Motor neuron (in vitro differentiated cells): ENCODE results near the gene MORN1. TPM values are rescaled to one million over a fixed set of nuclear protein-coding genes. Genes with fewer than 3 reads are reported as not detected.

ENCODE experiments used
- ATAC-seq, 8 experiments: fragments of 200-7000 bp; cut with Tn5 transposase; replicated peaks in 6 of 8; 2 replicates each; pipeline ENCODE4 v1.8.0; 2021; ENCODE audit warnings: mild to moderate bottlenecking in 8 of 8, moderate library complexity in 8 of 8
- H3K27ac ChIP-seq, 2 donors: fragments of 250-450 bp; sonication (Bioruptor Pico); 2 replicates each; pipeline ENCODE4 v1.9.0; 2021; ENCODE audit warnings: antibody characterized with exemption in 2 of 2, mild to moderate bottlenecking in 2 of 2, moderate library complexity in 1 of 2
- H3K4me1 ChIP-seq, 2 donors: fragments of 250-450 bp; sonication (Bioruptor Pico); replicated peaks in 1 of 2; 2 replicates each; pipeline ENCODE4 v1.6.1; 2021; ENCODE audit warnings: antibody characterized with exemption in 2 of 2, mild to moderate bottlenecking in 2 of 2, moderate library complexity in 1 of 2
- H3K4me3 ChIP-seq, 5 donors: fragments of 250-450 bp; sonication (Bioruptor Pico); 2 replicates each; pipeline ENCODE4 v1.9.0; 2021; ENCODE audit warnings: antibody characterized with exemption in 5 of 5, mild to moderate bottlenecking in 5 of 5, moderate library complexity in 4 of 5
- WGBS, 10 experiments: fragments of 450-650 bp; shearing (Covaris generic); methylation state at CpG; one replicate each; pipeline ENCODE4 v1.0.0; 2022; 5-methylcytosine and 5-hydroxymethylcytosine counted together
- in situ Hi-C, 9 experiments: fragments of 400-800 bp; cut with MboI; loops; one replicate each; pipeline ENCODE4 v1.15.0; 2021; ENCODE audit warnings: low sequenced_read_pairs in 9 of 9, low pct_unique_long_range_greater_than_20kb in 2 of 9; ENCODE audit not compliant: unreplicated experiment in 9 of 9
- total RNA-seq, 8 experiments: library from RNA; unstranded; fragments of 300-600 nt; gene quantifications; 2 replicates each; pipeline versions ENCODE4 v1.2.3 to v1.2.4, GENCODE V29; 2022

Gene MORN1
- total RNA-seq, 8 experiments from 2014 or later: 13.5 to 28.6 (median 21.8) TPM

GRCh38 chr1:2322581-2323211 is 68.7 kb downstream of the MORN1 start:
- in situ Hi-C loops: no loop called here
- H3K4me1 ChIP-seq: peaks cover 50 to 54% of the 10 kb centered on the region in 2 donors
- 24 to 100% (median 87%) methylated on average over 1 to 9 of the region's 41 CpGs; no CpG with 5 or more reads in 4 of the 10 experiments for WGBS, 10 experiments
- H3K27ac ChIP-seq: peak overlapping the region in 1 of 2 donors; percentile 14
- ATAC-seq: peak; percentile 25 to 85 (median 72)
- no peak overlapping the region for H3K4me3 ChIP-seq

GRCh38 chr1:2322065-2322571 is 69.2 kb downstream of the MORN1 start:
- in situ Hi-C loops: no loop called here
- ATAC-seq: peak; percentile 44 to 80 (median 72)
- Histone ChIP-seq H3K27ac (peak overlapping the region in 1 of 2 donors; percentile 14), H3K4me1 (peaks cover 56 to 60% of the 10 kb centered on the region in 2 donors), H3K4me3 (peak overlapping the region in 1 of 5 donors; percentile 6)
- WGBS, 10 experiments: 0 to 22% (median 13%) methylated on average over 4 to 20 of the region's 30 CpGs; no CpG with 5 or more reads in 5 of the 10 experiments

- peak overlapping the region in 1 of 2 donors; percentile 2 for H3K27ac ChIP-seq
- H3K4me3 ChIP-seq: no peak overlapping the region
- H3K4me1 ChIP-seq: peaks cover 67 to 71% of the 10 kb centered on the region in 2 donors
- in situ Hi-C loops: no loop called here
- ATAC-seq: no peak
- 70 to 94% (median 89%) methylated on average over 2 to 14 of the region's 41 CpGs; no CpG with 5 or more reads in 6 of the 10 experiments for WGBS, 10 experiments
These were observed 70.3 kb downstream of the MORN1 start for GRCh38 chr1:2320760-2321667.

- H3K4me3 ChIP-seq: no peak overlapping the region
- in situ Hi-C loops: no loop called here
- WGBS, 10 experiments: no CpG with 5 or more reads among the region's 15 CpGs
- peaks cover 76 to 81% of the 10 kb centered on the region in 2 donors for H3K4me1 ChIP-seq
- peak in 1 of 8 experiments; percentile 3 for ATAC-seq
- peak overlapping the region; percentile 4 to 33 for H3K27ac ChIP-seq
These were observed 71.3 kb downstream of the MORN1 start for GRCh38 chr1:2320006-2320405.

DNA sequence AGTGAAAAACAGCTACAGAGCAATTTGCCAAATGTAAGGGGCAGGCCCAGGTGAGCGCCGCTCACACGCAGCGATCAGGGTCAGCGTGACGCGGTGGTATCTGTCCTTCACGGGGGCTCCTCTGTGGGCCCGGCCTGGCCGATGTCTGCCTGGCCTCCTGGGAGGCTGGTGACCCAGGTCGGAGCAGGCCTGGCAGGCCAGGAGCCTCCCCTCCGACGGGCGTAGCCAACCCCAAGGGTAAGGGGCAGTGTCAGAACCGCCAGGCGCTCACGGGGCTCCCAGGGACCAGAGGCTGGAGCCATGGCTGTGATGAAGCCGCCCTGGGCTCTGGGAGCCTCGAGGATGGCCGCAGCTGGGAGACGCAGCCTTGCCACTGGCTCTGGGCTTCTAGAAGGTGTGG is 72.1 kb downstream of the MORN1 start:
- peak in 3 of 8 experiments; percentile 1 to 9 (median 3) for ATAC-seq
- H3K4me3 ChIP-seq: no peak overlapping the region
- in situ Hi-C loops: no loop called here
- peaks cover 76 to 86% of the 10 kb centered on the region in 2 donors for H3K4me1 ChIP-seq
- WGBS, 10 experiments: 70 to 93% (median 81%) methylated on average over 3 to 13 of the region's 21 CpGs; no CpG with 5 or more reads in 5 of the 10 experiments
- H3K27ac ChIP-seq: peak overlapping the region; percentile 33 to 60

DNA sequence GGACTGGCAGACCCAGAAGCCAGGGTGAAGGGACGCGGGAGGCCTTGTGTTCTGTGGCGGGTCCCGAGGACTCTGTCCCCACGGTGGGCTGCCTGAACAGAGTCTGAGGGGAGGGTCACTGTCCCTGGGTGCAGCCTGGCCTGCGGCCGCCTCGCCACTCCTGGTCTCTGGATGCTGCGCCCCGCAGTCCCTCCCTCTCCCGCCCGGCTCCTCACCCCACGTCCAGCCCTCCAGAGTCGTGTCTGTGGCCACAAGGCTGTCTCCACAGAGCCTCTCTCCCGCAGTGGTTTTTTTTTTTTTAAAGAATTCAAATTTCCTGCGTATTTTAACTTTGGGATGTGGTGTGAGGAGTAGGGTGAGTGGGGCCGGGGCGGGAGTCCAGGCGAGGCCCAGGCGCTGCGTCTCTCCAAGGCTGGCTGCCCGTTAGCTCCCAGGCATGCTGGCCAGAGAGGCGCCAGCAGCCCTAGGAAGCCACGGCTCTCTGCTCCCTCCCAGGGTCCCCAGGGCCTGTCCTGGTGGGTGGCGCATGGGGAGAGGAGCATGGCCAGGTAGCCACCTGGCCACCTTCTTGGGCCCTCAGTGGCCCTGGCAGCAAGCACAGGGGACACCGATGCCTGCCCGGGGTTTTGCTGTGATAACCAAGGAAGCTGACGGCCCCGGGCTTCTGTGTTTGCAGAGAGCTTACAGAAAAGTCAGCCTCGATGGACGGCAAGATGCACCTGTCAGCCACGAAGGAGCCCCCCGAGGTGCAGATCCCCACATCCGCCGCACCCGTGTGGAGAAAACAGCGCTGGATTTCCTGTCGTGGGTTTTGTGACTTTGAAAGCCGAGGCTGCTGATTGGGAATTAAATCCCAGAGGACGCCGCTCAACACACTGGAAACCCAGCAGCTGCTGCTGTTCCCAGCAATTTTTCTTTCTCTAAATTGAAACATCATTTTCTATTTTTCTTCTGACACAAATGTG is 72.8 kb downstream of the MORN1 start:
- ATAC-seq: peak in 2 of 8 experiments; percentile 9 to 13
- 73 to 87% (median 80%) methylated on average over 1 to 18 of the region's 41 CpGs; no CpG with 5 or more reads in 3 of the 10 experiments for WGBS, 10 experiments
- Histone ChIP-seq H3K27ac (peak overlapping the region; percentile 33 to 60), H3K4me1 (peaks cover 76 to 93% of the 10 kb centered on the region in 2 donors), H3K4me3 (no peak overlapping the region)
- in situ Hi-C loops: no loop called here

GRCh38 chr1:2317230-2318065 is 73.9 kb downstream of the MORN1 start:
- peaks cover 78 to 98% of the 10 kb centered on the region in 2 donors for H3K4me1 ChIP-seq
- H3K4me3 ChIP-seq: no peak overlapping the region
- H3K27ac ChIP-seq: no peak overlapping the region
- in situ Hi-C loops: no loop called here
- 70 to 97% (median 93%) methylated on average over 8 to 16 of the region's 32 CpGs; no CpG with 5 or more reads in 7 of the 10 experiments for WGBS, 10 experiments
- ATAC-seq: no peak

- peak overlapping the region in 1 of 2 donors; percentile 84 for H3K27ac ChIP-seq
- in situ Hi-C loops: no loop called here
These were observed 74.8 kb downstream of the MORN1 start for GRCh38 chr1:2316451-2316961.

GRCh38 chr1:2315674-2316450 is 75.5 kb downstream of the MORN1 start:
- in situ Hi-C loops: no loop called here
- H3K4me3 ChIP-seq: no peak overlapping the region
- peak overlapping the region in 1 of 2 donors; percentile 84 for H3K27ac ChIP-seq
- peak in 3 of 8 experiments; percentile 2 to 4 (median 3) for ATAC-seq
- H3K4me1 ChIP-seq: peaks cover 76 to 97% of the 10 kb centered on the region in 2 donors
- 70 to 100% (median 73%) methylated on average over 1 to 4 of the region's 21 CpGs; no CpG with 5 or more reads in 7 of the 10 experiments for WGBS, 10 experiments

More at GRCh38 chr1:2316451-2316961, 74.8 kb downstream of the MORN1 start:
- ATAC-seq: no peak
- 71 to 100% (median 80%) methylated on average over 1 to 4 of the region's 16 CpGs; no CpG with 5 or more reads in 6 of the 10 experiments for WGBS, 10 experiments
- Histone ChIP-seq H3K4me1 (peaks cover 78 to 98% of the 10 kb centered on the region in 2 donors), H3K4me3 (no peak overlapping the region)

GRCh38 chr1:2314803-2315673 is 76.3 kb downstream of the MORN1 start:
- Histone ChIP-seq H3K4me1 (peaks cover 68 to 89% of the 10 kb centered on the region in 2 donors), H3K4me3 (peak overlapping the region; percentile 34 to 48 (median 40)), H3K27ac (peak overlapping the region; percentile 7 to 84)
- in situ Hi-C loops: no loop called here
- no CpG with 5 or more reads among the region's 91 CpGs for WGBS, 10 experiments
- peak; percentile 4 to 40 (median 20) for ATAC-seq
